Uterus (tissue), 4 donors: ENCODE results near the gene ANKRD29. TPM values are rescaled to one million over a fixed set of nuclear protein-coding genes. Genes with fewer than 3 reads are reported as not detected.

Experiments used
- DNase-seq, 2 donors: peaks; one replicate each; pipeline ENCODE4 v3.0.0-alpha.2; 2019 to 2020
- H3K27ac ChIP-seq, 2 donors: fragments of 200-600 bp; sonication (generic); 1 replicate in 1 of 2; 2 replicates in 1 of 2; pipeline ENCODE4 v1.5.1; 2016 to 2018
- H3K27me3 ChIP-seq, 2 donors: fragments of 200-600 bp; sonication (generic); one replicate each; pipeline ENCODE4 v1.5.1; 2018 to 2019; ENCODE audit warnings: control low read depth in 1 of 2
- H3K36me3 ChIP-seq, 2 donors: fragments of 200-600 bp; sonication (generic); one replicate each; pipeline ENCODE4 v1.5.1; 2019; ENCODE audit warnings: control low read depth in 1 of 2
- H3K4me1 ChIP-seq, 2 donors: fragments of 200-600 bp; sonication (generic); one replicate each; pipeline ENCODE4 v1.5.1; 2018 to 2019; ENCODE audit warnings: control low read depth in 1 of 2
- H3K4me3 ChIP-seq, 2 donors: fragments of 200-600 bp; sonication (generic); 1 replicate in 1 of 2; 2 replicates in 1 of 2; pipeline ENCODE4 v1.5.1; 2018 to 2019; ENCODE audit warnings: mild to moderate bottlenecking in 1 of 2
- H3K9me3 ChIP-seq, 2 donors: fragments of 200-600 bp; sonication (generic); one replicate each; pipeline ENCODE4 v1.5.1; 2019; ENCODE audit warnings: control low read depth in 1 of 2
- CTCF ChIP-seq, 4 experiments: fragments of 200-600 bp in 2 of 4; fragments of 450-650 bp in 2 of 4; sonication (generic) in 2 of 4; IDR thresholded peaks; one replicate each; pipeline ENCODE4 v1.5.1; 2016 to 2019; ENCODE audit warnings: antibody characterized with exemption in 4 of 4, mild to moderate bottlenecking in 2 of 4, moderate library complexity in 1 of 4
- POLR2A ChIP-seq, 2 donors: fragments of 450-650 bp; IDR thresholded peaks; one replicate each; pipeline ENCODE4 v1.6.1; 2016; ENCODE audit warnings: antibody characterized with exemption in 2 of 2, mild to moderate bottlenecking in 1 of 2, moderate library complexity in 1 of 2
- intact Hi-C: fragments of 100-400 bp; cut with DNase I; formaldehyde crosslinking; loops from one replicate; pipeline ENCODE4 v1.15.1; 2023; ENCODE audit warnings: low total_unique reads
- small RNA-seq: library from RNA; depleted of rRNA; stranded (forward); fragments of <200 nt; gene quantifications from one replicate; pipeline ENCODE3, GENCODE V24; 2016
- total RNA-seq, 4 donors: library from RNA; depleted of rRNA in 3 of 4; stranded (reverse); fragments of >200 nt in 3 of 4; gene quantifications; one replicate each; pipeline versions ENCODE4 v1.1.0 to v1.2.4, GENCODE V29; 2014 to 2023
- donor health status: DM: yes; HTN: yes; CAD: no.

The ANKRD29 gene
- total RNA-seq, 4 donors from 2014 or later: 10.8 to 33.4 (median 15.9) TPM

DNA sequence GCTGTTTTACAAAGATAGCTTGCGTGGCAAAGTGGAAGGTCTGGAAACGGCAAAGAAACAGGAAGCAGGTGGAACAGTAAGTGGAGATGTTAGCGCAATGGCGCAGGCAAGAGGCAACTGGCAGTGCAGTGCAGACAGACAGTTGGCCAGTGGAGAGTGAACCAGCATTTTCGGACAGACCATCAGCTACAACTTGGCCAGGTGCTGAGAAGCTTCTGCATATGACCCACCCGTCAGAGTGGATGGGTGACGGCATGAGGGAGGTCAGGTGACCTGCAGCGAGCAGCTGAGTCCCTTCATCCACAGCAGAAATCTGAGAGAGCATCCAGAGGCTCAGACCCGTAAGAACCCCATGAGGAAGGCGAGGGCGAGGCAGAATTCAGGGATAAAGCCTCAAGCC lies 110.2 kb downstream of the ANKRD29 start:
- Histone ChIP-seq H3K9me3 (no peaks in the 10 kb centered on the region), H3K27me3 (no peaks in the 10 kb centered on the region), H3K4me3 (no peak overlapping the region), H3K36me3 (no peaks in the 10 kb centered on the region), H3K4me1 (no peaks in the 10 kb centered on the region), H3K27ac (no peak overlapping the region)
- TF ChIP-seq CTCF (IDR thresholded peaks at IDR 0.05) (no peak), POLR2A (IDR thresholded peaks at IDR 0.05) (no peak)
- DNase-seq: no peak
- intact Hi-C loops: no loop called here

DNA sequence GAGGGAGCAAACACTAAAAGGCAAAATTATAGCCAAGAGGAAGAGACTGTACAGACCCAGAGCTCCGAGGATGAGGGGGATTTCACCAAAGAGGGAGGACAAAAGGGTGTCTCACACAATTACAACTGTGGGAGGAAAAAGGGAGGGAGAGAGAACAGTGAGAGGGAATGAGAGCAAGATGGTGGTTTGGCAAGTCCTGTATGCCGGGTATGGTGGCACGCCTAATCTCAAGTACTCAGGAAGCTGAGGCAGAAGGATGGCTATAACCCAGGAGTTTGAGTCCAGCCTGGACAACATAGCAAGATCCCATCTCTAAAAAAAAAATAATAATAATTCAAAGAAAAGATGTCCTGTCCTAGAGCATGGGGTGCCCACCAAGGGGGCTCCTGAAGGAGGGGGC lies 110.7 kb downstream of the ANKRD29 start:
- intact Hi-C loops: no loop called here
- Histone ChIP-seq H3K9me3 (no peaks in the 10 kb centered on the region), H3K27ac (no peak overlapping the region), H3K36me3 (no peaks in the 10 kb centered on the region), H3K4me3 (no peak overlapping the region), H3K27me3 (no peaks in the 10 kb centered on the region), H3K4me1 (no peaks in the 10 kb centered on the region)
- no peak for TF ChIP-seq POLR2A (IDR thresholded peaks at IDR 0.05)
- no peak for TF ChIP-seq CTCF (IDR thresholded peaks at IDR 0.05)
- DNase-seq: no peak

- Histone ChIP-seq H3K4me1 (no peaks in the 10 kb centered on the region), H3K27me3 (no peaks in the 10 kb centered on the region), H3K27ac (no peak overlapping the region), H3K9me3 (no peaks in the 10 kb centered on the region), H3K4me3 (no peak overlapping the region), H3K36me3 (no peaks in the 10 kb centered on the region)
- TF ChIP-seq POLR2A (IDR thresholded peaks at IDR 0.05): no peak
- TF ChIP-seq CTCF (IDR thresholded peaks at IDR 0.05): no peak
- DNase-seq: no peak
- intact Hi-C loops: no loop called here
Measured at GRCh38 chr18:23550898-23551297, 111.8 kb downstream of the ANKRD29 start.

Small RNA genes lying within 50 kb of the gene (small RNA-seq; reads per million reads assigned to genes)
- gene RF00019: not detected

Other genes with a start within 250 kb of the ANKRD29 start
- gene RIOK3, start 209.6 kb downstream of the ANKRD29 start, total RNA-seq: 10 to 100 TPM; 14.4 to 53.3 (median 39.8) TPM
- gene RMC1, start 159.4 kb downstream of the ANKRD29 start, total RNA-seq: 10 to 100 TPM; 12.9 to 56.4 (median 27.8) TPM
- gene NPC1, start 76.4 kb downstream of the ANKRD29 start, total RNA-seq: 10 to 100 TPM in 3 of 4 donors, 1 to 10 TPM in 1; 10.0 to 58.9 (median 41.1) TPM
- gene LAMA3, start 26.5 kb upstream of the ANKRD29 start, total RNA-seq: 10 to 100 TPM; 46.5 to 75.4 (median 57.4) TPM